ENCODE data around the gene SPATA31E1. TPM values are rescaled to one million over a fixed set of nuclear protein-coding genes. Genes with fewer than 3 reads are reported as not detected.

Gene SPATA31E1
- total RNA-seq, 1 donor from 2014 or later = not detected

DNA sequence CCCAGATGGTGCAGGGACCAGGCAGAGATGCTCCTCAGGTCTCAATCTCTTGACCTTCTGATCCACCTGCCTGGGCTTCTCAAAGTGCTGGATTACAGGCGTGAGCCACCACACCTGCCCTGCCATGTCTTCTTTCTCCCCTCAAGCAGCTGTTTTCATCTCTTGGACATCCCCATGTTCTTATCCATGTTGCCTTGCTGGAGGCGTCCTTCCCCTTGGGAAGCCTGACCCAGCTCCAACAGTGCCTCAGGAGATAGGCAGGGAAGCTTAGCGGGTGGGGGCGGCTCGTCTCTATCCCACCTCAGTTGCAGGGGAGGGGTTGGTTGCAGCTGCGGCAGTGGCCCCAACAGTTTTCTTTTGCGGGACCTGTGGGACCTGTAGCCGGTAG lies 24.7 kb upstream of the SPATA31E1 start:
- Mint-ChIP-seq H3K36me3 (ENCODE audit: unreplicated experiment) (peaks cover 2% of the 10 kb centered on the region), H3K9me3 (ENCODE audit: unreplicated experiment) (peaks cover 10% of the 10 kb centered on the region), H3K4me3 (ENCODE audit: unreplicated experiment) (no peak overlapping the region), H3K4me1 (ENCODE audit: unreplicated experiment) (peaks cover 3% of the 10 kb centered on the region), H3K27me3 (ENCODE audit: unreplicated experiment) (no peaks in the 10 kb centered on the region), H3K27ac (ENCODE audit: unreplicated experiment) (no peak overlapping the region)
- TF ChIP-seq, protein P1, sequence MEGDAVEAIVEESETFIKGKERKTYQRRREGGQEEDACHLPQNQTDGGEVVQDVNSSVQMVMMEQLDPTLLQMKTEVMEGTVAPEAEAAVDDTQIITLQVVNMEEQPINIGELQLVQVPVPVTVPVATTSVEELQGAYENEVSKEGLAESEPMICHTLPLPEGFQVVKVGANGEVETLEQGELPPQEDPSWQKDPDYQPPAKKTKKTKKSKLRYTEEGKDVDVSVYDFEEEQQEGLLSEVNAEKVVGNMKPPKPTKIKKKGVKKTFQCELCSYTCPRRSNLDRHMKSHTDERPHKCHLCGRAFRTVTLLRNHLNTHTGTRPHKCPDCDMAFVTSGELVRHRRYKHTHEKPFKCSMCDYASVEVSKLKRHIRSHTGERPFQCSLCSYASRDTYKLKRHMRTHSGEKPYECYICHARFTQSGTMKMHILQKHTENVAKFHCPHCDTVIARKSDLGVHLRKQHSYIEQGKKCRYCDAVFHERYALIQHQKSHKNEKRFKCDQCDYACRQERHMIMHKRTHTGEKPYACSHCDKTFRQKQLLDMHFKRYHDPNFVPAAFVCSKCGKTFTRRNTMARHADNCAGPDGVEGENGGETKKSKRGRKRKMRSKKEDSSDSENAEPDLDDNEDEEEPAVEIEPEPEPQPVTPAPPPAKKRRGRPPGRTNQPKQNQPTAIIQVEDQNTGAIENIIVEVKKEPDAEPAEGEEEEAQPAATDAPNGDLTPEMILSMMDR (IDR thresholded peaks at IDR 0.05) = no peak
- no peak for DNase-seq (ENCODE audit: extremely low spot score, unreplicated experiment)

DNA sequence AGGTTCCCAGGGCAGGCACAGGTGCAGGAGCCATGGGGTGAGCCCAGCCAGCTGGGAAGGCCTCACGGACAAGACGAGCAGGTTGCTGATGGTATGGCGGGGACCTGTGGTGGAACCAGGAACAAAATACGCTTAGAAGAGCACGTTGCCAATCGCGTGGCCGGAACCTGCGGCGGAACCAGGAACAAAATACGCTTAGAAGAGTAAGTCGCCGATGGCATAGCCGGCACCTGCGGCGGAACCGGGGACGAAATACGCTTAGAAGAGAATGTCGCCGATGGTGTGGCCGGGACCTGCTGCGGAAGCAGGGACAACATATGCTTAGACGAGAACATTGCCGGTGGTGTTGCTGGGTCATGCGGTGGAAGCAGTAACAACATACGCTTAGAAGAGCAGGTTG lies 23.5 kb upstream of the SPATA31E1 start:
- H3K4me3 Mint-ChIP-seq (ENCODE audit: unreplicated experiment) = no peak overlapping the region
- H3K36me3 Mint-ChIP-seq (ENCODE audit: unreplicated experiment) = peaks cover 2% of the 10 kb centered on the region
- peaks cover under 1% of the 10 kb centered on the region for H3K4me1 Mint-ChIP-seq (ENCODE audit: unreplicated experiment)
- no peaks in the 10 kb centered on the region for H3K27me3 Mint-ChIP-seq (ENCODE audit: unreplicated experiment)
- no peak overlapping the region for H3K27ac Mint-ChIP-seq (ENCODE audit: unreplicated experiment)
- H3K9me3 Mint-ChIP-seq (ENCODE audit: unreplicated experiment) = peaks cover 10% of the 10 kb centered on the region
- TF ChIP-seq, protein P1 (IDR thresholded peaks at IDR 0.05) = no peak
- DNase-seq (ENCODE audit: extremely low spot score, unreplicated experiment) = peak; percentile 80

- Mint-ChIP-seq H3K9me3 (ENCODE audit: unreplicated experiment) (peaks cover 10% of the 10 kb centered on the region), H3K4me3 (ENCODE audit: unreplicated experiment) (no peak overlapping the region)
- DNase-seq (ENCODE audit: extremely low spot score, unreplicated experiment) = no peak
Observed at GRCh38 chr9:87859786-87860185, 22.9 kb upstream of the SPATA31E1 start.

GRCh38 chr9:87861332-87861731 lies 21.3 kb upstream of the SPATA31E1 start:
- no peaks in the 10 kb centered on the region for H3K27me3 Mint-ChIP-seq (ENCODE audit: unreplicated experiment)
- peaks cover 6% of the 10 kb centered on the region for H3K4me1 Mint-ChIP-seq (ENCODE audit: unreplicated experiment)
- peaks cover 2% of the 10 kb centered on the region for H3K36me3 Mint-ChIP-seq (ENCODE audit: unreplicated experiment)
- no peak overlapping the region for H3K27ac Mint-ChIP-seq (ENCODE audit: unreplicated experiment)
- H3K9me3 Mint-ChIP-seq (ENCODE audit: unreplicated experiment) = peaks cover 10% of the 10 kb centered on the region
- H3K4me3 Mint-ChIP-seq (ENCODE audit: unreplicated experiment) = no peak overlapping the region
- TF ChIP-seq, protein P1 (IDR thresholded peaks at IDR 0.05) = no peak
- no peak for DNase-seq (ENCODE audit: extremely low spot score, unreplicated experiment)

More at GRCh38 chr9:87859786-87860185, 22.9 kb upstream of the SPATA31E1 start:
- Mint-ChIP-seq H3K4me1 (ENCODE audit: unreplicated experiment) (no peaks in the 10 kb centered on the region), H3K27me3 (ENCODE audit: unreplicated experiment) (no peaks in the 10 kb centered on the region), H3K27ac (ENCODE audit: unreplicated experiment) (no peak overlapping the region), H3K36me3 (ENCODE audit: unreplicated experiment) (peaks cover 2% of the 10 kb centered on the region)
- TF ChIP-seq, protein P1 (IDR thresholded peaks at IDR 0.05) = no peak

- H3K27ac Mint-ChIP-seq (ENCODE audit: unreplicated experiment) = no peak overlapping the region
Observed at GRCh38 chr9:87862536-87863268, 20.0 kb upstream of the SPATA31E1 start.

More at GRCh38 chr9:87862536-87863268, 20.0 kb upstream of the SPATA31E1 start:
- H3K4me3 Mint-ChIP-seq (ENCODE audit: unreplicated experiment) = no peak overlapping the region
- TF ChIP-seq, protein P1 (IDR thresholded peaks at IDR 0.05) = no peak
- H3K27me3 Mint-ChIP-seq (ENCODE audit: unreplicated experiment) = no peaks in the 10 kb centered on the region
- peaks cover 2% of the 10 kb centered on the region for H3K36me3 Mint-ChIP-seq (ENCODE audit: unreplicated experiment)
- DNase-seq (ENCODE audit: extremely low spot score, unreplicated experiment) = peak; percentile 56
- peaks cover 10% of the 10 kb centered on the region for H3K9me3 Mint-ChIP-seq (ENCODE audit: unreplicated experiment)
- H3K4me1 Mint-ChIP-seq (ENCODE audit: unreplicated experiment) = peaks cover 7% of the 10 kb centered on the region

All from osteocyte (in vitro differentiated cells).